Measurements from ENCODE around the gene EDEM2.
"Not testable (repeated sequence)": the region's sequence is repeated elsewhere in the genome, so short reads cannot be mapped to it uniquely, and the experiment has no call there.

DNA sequence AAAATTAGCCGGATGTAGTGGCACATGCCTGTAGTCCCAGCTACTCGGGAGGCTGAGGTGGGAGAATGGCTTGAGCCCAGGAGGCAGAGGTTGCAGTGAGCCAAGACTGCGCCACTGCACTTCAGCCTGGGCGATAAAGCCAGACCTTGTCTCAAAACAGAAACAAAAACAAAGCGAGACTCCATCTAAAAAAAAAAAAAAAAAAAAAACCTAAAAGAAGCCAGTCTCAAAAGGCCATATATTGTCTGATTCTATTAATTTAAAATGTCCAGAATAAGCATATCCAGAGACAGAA, 66.8 kb downstream of the EDEM2 start:
- not testable (repeated sequence) for TF ChIP-seq SUZ12 (IDR thresholded peaks at IDR 0.05; ENCODE audit: extremely low read depth, insufficient read depth, insufficient read length); ZNF274 (IDR thresholded peaks at IDR 0.05; ENCODE audit: low read depth, low read length)
